GM23338 (cell line): ENCODE measurements around the gene TMEM59L. TPM values are rescaled to one million over a fixed set of nuclear protein-coding genes. Genes with fewer than 3 reads are reported as not detected.

Source experiments
- ATAC-seq: fragments of 200-7000 bp; cut with Tn5 transposase; 3 replicates; pipeline ENCODE4 v1.9.1; 2020
- DNase-seq: peaks from one replicate; pipeline ENCODE4 v3.0.0-alpha.2; 2015; ENCODE audit warnings: low spot score
- H2AFZ ChIP-seq: fragments of 200-600 bp; sonication (generic); 2 replicates; pipeline ENCODE4 v1.8.0; 2016; ENCODE audit warnings: antibody characterized with exemption, mild to moderate bottlenecking, moderate library complexity
- H3F3A ChIP-seq: fragments of 200-600 bp; sonication (generic); replicated peaks from 2 replicates; pipeline ENCODE4 v1.8.0; 2017; ENCODE audit warnings: antibody characterized with exemption, mixed run types, low read depth
- H3K27ac ChIP-seq: fragments of 200-600 bp; sonication (generic); 2 replicates; pipeline ENCODE4 v1.6.1; 2016; ENCODE audit warnings: low read depth
- H3K27me3 ChIP-seq: fragments of 200-600 bp; sonication (generic); 2 replicates; pipeline ENCODE4 v1.8.0; 2016; ENCODE audit warnings: mild to moderate bottlenecking, mixed run types, moderate library complexity; ENCODE audit not compliant: insufficient read depth
- H3K36me3 ChIP-seq: fragments of 200-600 bp; sonication (generic); 2 replicates; pipeline ENCODE4 v1.8.0; 2016; ENCODE audit warnings: mild to moderate bottlenecking; ENCODE audit not compliant: insufficient read depth
- H3K4me1 ChIP-seq: fragments of 200-600 bp; sonication (generic); 2 replicates; pipeline ENCODE4 v1.8.0; 2016; ENCODE audit warnings: mild to moderate bottlenecking, moderate library complexity; ENCODE audit not compliant: insufficient read depth
- H3K4me2 ChIP-seq: fragments of 200-600 bp; sonication (generic); 2 replicates; pipeline ENCODE4 v1.7.1; 2017; ENCODE audit warnings: mixed run types
- H3K4me3 ChIP-seq: fragments of 200-600 bp; sonication (generic); 2 replicates; pipeline ENCODE4 v1.6.1; 2016; ENCODE audit warnings: mixed run types
- H3K79me2 ChIP-seq: fragments of 200-600 bp; sonication (generic); replicated peaks from 2 replicates; pipeline ENCODE4 v1.8.0; 2017; ENCODE audit warnings: mild to moderate bottlenecking; ENCODE audit not compliant: insufficient read depth
- H3K9me2 ChIP-seq: fragments of 200-600 bp; sonication (generic); 2 replicates; pipeline ENCODE4 v1.8.0; 2017; ENCODE audit not compliant: insufficient read depth
- H4K20me1 ChIP-seq: fragments of 200-600 bp; sonication (generic); replicated peaks from 2 replicates; pipeline ENCODE4 v1.8.0; 2017; ENCODE audit warnings: mild to moderate bottlenecking; ENCODE audit not compliant: insufficient read depth
- H3K27ac Mint-ChIP-seq: 2 replicates; pipeline ENCODE4 v1.8.0; 2020; ENCODE audit warnings: inconsistent platforms, mild to moderate bottlenecking, moderate library complexity, mixed read lengths
- H3K27me3 Mint-ChIP-seq: 3 replicates; pipeline ENCODE4 v1.8.0; 2022; ENCODE audit warnings: low read depth, mild to moderate bottlenecking, moderate library complexity, mixed read lengths, inconsistent platforms; ENCODE audit not compliant: insufficient read depth, poor library complexity
- H3K36me3 Mint-ChIP-seq: 3 replicates; pipeline ENCODE4 v1.8.0; 2021; ENCODE audit warnings: low read depth, mild to moderate bottlenecking, inconsistent platforms, moderate library complexity, mixed read lengths
- H3K4me1 Mint-ChIP-seq: 3 replicates; pipeline ENCODE4 v1.8.0; 2020; ENCODE audit warnings: mild to moderate bottlenecking, inconsistent platforms, mixed read lengths
- H3K4me3 Mint-ChIP-seq: 3 replicates; pipeline ENCODE4 v1.8.0; 2021; ENCODE audit warnings: moderate library complexity, mild to moderate bottlenecking, inconsistent platforms, mixed read lengths
- H3K9me3 Mint-ChIP-seq: 3 replicates; pipeline ENCODE4 v1.8.0; 2020; ENCODE audit warnings: moderate library complexity, mild to moderate bottlenecking, inconsistent platforms, mixed read lengths
- CREB1 ChIP-seq: fragments of 250-450 bp; sonication (Bioruptor Pico); IDR thresholded peaks from 2 replicates; pipeline ENCODE4 v1.5.0; 2020; ENCODE audit warnings: low read depth, mild to moderate bottlenecking, moderate library complexity
- CTCF ChIP-seq, 2 experiments: fragments of 200-600 bp in 1 of 2; sonication (generic) in 1 of 2; conservative IDR thresholded peaks; 2 replicates each; pipeline versions ENCODE4 v1.5.1 to v1.6.1; 2016 to 2017; ENCODE audit warnings: antibody characterized with exemption in 2 of 2, low read depth in 2 of 2, mild to moderate bottlenecking in 2 of 2, moderate library complexity in 1 of 2
- ETS1 ChIP-seq: IDR thresholded peaks from 2 replicates; pipeline ENCODE4 v1.6.1; 2016; ENCODE audit warnings: antibody characterized with exemption
- EZH2 ChIP-seq: fragments of 200-600 bp; sonication (generic); IDR thresholded peaks from one replicate; pipeline ENCODE4 v1.8.0; 2017; ENCODE audit warnings: antibody characterized with exemption, mild to moderate bottlenecking, low read depth; ENCODE audit not compliant: unreplicated experiment
- JUNB ChIP-seq: IDR thresholded peaks from one replicate; pipeline ENCODE4 v1.6.1; 2016; ENCODE audit warnings: antibody characterized with exemption; ENCODE audit not compliant: unreplicated experiment
- NANOG ChIP-seq: IDR thresholded peaks from 2 replicates; pipeline ENCODE4 v1.6.1; 2016; ENCODE audit warnings: antibody characterized with exemption, borderline replicate concordance
- POLR2AphosphoS5 ChIP-seq: IDR thresholded peaks from 2 replicates; pipeline ENCODE4 v1.6.1; 2016; ENCODE audit warnings: antibody characterized with exemption, low read depth
- REST ChIP-seq: IDR thresholded peaks from one replicate; pipeline ENCODE4 v1.6.1; 2018; ENCODE audit warnings: antibody characterized with exemption; ENCODE audit not compliant: unreplicated experiment
- ZNF114 ChIP-seq: fragments of 250-450 bp; sonication (Bioruptor Pico); IDR thresholded peaks from 2 replicates; pipeline ENCODE4 v1.5.0; 2020; ENCODE audit warnings: mild to moderate bottlenecking, moderate library complexity
- ZNF331 ChIP-seq: fragments of 250-450 bp; sonication (Bioruptor Pico); IDR thresholded peaks from 2 replicates; pipeline ENCODE4 v1.5.0; 2020; ENCODE audit warnings: low read depth, mild to moderate bottlenecking, moderate library complexity
- ZNF462 ChIP-seq: fragments of 250-450 bp; sonication (Bioruptor Pico); IDR thresholded peaks from 2 replicates; pipeline ENCODE4 v1.5.0; 2020; ENCODE audit warnings: mild to moderate bottlenecking, moderate library complexity
- polyA plus RNA-seq: library from polyadenylated mRNA; unstranded; fragments of >200 nt; fragmentation: Nextera tagmentation; extraction: Ambion mirVana; gene quantifications from 2 replicates; pipeline ENCODE4 v1.2.1, GENCODE V29; 2016
- total RNA-seq: library from RNA; depleted of rRNA; stranded (reverse); fragments of >200 nt; shearing (Covaris generic); gene quantifications from 2 replicates; pipeline ENCODE4 v1.2.3, GENCODE V29; 2014

TMEM59L gene
- total and polyA plus RNA-seq, 2 experiments from 2014 or later, result 9.8 to 15.7 TPM

- TF ChIP-seq ZNF462 (CRISPR knock-in tag), result no peak
- TF ChIP-seq ZNF114, result no peak
- TF ChIP-seq EZH2, result no peak
- TF ChIP-seq JUNB, result no peak
- no peak for TF ChIP-seq ETS1
These were observed 37.9 kb upstream of the TMEM59L start (continued) for GRCh38 chr19:18574691-18575291.

- H3K4me2 ChIP-seq, result no peak overlapping the region
- ATAC-seq (no peak), DNase-seq (no peak)
- H2AFZ ChIP-seq, result no peak overlapping the region
- Mint-ChIP-seq H3K4me1 (peaks cover 11% of the 10 kb centered on the region), H3K4me3 (no peak overlapping the region), H3K9me3 (no peaks in the 10 kb centered on the region), H3K27me3 (peaks cover 17% of the 10 kb centered on the region), H3K27ac (no peak overlapping the region), H3K36me3 (peaks cover 65% of the 10 kb centered on the region)
- peaks cover 8% of the 10 kb centered on the region for H3K4me1 ChIP-seq
- no peak overlapping the region for H3K4me3 ChIP-seq
- peaks cover 31% of the 10 kb centered on the region for H4K20me1 ChIP-seq
- peaks cover 51% of the 10 kb centered on the region for H3F3A ChIP-seq
- H3K36me3 ChIP-seq, result peaks cover 36% of the 10 kb centered on the region
- H3K79me2 ChIP-seq, result peaks cover 29% of the 10 kb centered on the region
- no peaks in the 10 kb centered on the region for H3K9me2 ChIP-seq
- no peaks in the 10 kb centered on the region for H3K27me3 ChIP-seq
- 0 out of 2 replicates have a peak overlapping the region, but pooled peaks have one; percentile 63 for H3K27ac ChIP-seq
- no peak for TF ChIP-seq POLR2AphosphoS5
- TF ChIP-seq CREB1 (CRISPR knock-in tag), result no peak
- no peak for TF ChIP-seq CTCF (conservative IDR thresholded peaks at IDR 0.05; ENCODE audit: low read depth in 2 of 2)
- no peak for TF ChIP-seq EZH2
- TF ChIP-seq NANOG, result no peak
- TF ChIP-seq ZNF331 (CRISPR knock-in tag), result no peak
- no peak for TF ChIP-seq REST
- no peak for TF ChIP-seq ETS1
- TF ChIP-seq JUNB, result no peak
These were observed 36.3 kb upstream of the TMEM59L start for GRCh38 chr19:18576383-18576782.
